HG03064 (cell line): ENCODE results near the gene LENG9.
A peak's percentile ranks its signal among the peaks of the same experiment; 100 is the strongest.
"Not testable (repeated sequence)": the region's sequence is repeated elsewhere in the genome, so short reads cannot be mapped to it uniquely, and the experiment has no call there.

ENCODE experiments used
- ATAC-seq: cut with Tn5 transposase; IDR thresholded peaks from one replicate; pipeline ENCODE4 v1.9.1; 2021; ENCODE audit warnings: low read depth; ENCODE audit not compliant: unreplicated experiment

Gene LENG9

DNA sequence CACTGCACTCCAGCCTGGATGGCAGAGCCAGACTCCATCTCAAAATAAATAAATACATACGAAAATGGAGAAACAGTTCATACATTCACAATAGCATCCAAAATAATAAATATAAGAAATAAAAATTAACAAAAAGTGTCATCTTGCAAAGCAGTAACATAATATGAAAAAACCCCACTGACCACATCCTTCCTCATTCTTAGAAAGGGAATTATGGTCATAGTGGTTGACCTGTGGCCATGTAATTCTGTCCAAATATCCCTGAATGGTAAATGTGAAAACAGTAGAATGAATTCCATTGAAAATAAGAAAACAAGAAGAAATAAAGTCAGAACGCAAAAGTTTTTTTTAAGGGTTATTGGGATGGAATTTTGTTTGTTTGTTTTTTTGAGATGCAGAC is 16.5 kb upstream of the LENG9 start:
- no peak for ATAC-seq

DNA sequence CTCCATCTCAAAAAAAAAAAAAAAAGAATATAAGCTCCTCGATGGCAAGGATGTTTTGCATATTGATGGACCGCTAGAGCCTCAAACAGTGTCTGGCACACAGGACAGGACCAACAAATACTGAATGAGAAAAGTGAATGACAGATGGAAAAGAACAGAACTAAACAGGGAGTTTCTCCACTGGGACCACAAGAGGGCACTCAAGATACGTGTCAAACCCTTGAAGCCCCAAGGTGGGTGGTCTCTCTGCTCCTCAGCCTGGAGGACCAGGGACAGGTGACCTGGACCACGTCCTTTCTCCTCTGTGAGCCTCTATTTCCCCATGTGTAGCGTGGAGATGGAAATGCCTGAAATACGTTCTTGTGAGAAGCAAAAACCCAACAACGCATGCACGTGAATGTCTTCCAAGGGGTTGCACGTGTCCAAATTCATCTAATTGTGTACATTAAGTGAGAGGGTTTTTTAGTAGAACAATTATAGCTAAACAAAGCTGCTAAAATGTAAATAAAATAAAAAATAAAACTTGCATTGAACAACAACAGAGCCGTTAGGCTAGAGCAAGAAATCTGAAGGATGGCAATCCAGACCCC is 15.2 kb upstream of the LENG9 start:
- ATAC-seq: no peak

DNA sequence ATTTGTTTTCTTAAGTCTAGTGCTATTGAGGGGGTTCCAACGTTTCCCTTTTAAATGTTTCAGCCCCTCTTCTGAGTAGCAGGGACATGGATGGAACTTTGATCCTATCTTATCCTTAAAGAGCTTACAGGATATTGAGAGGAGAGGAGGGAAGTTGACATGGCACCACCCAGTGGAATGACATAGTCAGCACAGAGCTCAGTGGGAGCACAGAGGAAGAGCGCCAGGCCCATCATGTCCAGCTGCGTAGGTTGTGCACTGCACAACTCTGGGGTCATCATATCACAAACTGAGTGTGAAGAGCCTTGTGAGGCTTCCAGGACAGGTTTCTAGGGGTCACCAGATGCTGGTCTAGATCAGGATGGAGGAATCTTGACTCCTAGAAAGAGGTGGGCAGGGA is 14.1 kb upstream of the LENG9 start:
- ATAC-seq: no peak

DNA sequence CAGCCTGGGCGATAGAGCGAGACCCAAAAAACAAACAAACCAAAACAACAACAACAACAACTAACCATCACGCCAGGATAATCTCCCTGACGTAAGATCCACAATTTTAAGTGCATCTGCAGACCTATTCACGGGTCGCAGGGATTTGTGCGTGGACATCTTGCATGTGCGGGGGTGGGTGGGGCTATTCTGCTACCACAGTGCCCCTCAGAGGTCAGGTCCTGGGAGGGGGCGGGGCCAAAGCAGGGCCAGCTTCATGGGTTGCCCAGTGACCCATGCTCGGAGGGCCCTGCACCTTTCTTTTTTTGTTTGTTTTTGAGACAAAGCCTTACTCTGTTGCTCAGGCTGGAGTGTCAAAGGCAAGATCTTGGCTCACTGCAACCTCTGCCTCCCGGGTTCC is 12.1 kb upstream of the LENG9 start:
- no peak for ATAC-seq

DNA sequence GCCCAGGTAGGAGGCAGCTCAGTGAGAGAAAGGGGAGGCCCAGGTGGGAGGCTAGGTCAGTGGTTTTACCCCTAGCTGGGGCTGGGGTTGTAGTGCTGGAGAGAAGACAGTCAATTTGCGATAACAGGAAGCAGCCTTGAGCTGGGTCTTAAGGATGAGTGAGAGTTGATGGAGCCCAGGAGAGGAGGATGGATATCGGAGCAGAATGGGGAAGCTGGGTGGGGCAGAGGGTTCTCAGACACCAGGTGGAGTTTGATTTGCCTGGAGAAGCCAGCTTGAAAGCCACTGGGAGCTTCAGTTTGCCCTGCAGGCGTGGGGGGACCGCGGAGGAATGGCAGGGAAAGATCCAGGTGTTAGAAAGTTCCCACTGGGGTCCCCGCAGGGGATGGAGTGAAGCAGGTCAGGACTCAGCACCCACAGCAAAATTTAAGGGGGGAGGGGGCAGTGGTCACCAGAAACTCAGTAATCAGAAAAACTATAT is 10.4 kb upstream of the LENG9 start:
- no peak for ATAC-seq

DNA sequence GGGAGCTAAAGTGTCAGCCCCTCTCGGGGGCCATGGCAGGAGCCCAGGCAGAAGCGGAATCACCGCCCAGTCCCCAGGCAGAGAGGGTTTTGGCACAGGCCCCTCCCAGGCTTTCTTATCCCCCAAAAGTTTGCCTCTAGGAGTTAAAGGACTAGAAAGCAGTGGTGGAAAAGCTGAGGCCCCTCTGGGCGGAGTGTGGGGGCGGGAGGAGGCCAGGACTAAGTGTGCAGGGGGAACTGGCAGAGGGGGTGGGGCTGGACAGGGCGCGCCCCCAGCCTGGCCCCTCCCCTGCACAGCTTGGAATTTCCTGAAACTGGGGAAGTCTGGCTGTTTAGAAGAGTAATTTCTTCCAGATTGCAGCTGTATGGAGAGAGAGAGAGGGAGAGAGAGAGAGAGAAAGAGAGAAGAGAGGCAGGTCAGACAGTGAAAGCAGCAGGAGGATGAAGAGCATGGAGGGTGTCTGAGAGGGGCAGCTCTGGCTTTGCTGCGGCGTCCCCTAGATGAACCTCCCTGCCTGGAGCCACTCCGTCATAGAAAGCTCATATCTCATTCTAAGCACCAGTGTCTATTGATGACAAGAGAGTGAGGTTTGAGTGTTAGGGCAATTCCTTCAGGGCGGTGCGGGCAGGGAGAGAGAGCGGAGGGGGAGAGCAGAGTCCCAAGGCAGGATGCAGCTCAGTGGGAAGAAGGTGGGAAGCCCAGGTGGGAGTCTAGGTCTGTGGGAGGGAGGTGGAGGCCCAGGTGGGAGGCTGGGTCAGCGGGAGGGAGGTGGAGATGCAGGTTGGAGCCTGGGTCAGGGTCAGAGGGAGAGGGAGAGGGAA is 9.7 kb upstream of the LENG9 start, which contains the start of gene CDC42EP5:
Gene CDC42EP5 (minus strand): TSS at position 226 of the 821 bp plus-strand sequence. CDS start 7,749 bp downstream, outside the sequence.
- ATAC-seq: no peak

DNA sequence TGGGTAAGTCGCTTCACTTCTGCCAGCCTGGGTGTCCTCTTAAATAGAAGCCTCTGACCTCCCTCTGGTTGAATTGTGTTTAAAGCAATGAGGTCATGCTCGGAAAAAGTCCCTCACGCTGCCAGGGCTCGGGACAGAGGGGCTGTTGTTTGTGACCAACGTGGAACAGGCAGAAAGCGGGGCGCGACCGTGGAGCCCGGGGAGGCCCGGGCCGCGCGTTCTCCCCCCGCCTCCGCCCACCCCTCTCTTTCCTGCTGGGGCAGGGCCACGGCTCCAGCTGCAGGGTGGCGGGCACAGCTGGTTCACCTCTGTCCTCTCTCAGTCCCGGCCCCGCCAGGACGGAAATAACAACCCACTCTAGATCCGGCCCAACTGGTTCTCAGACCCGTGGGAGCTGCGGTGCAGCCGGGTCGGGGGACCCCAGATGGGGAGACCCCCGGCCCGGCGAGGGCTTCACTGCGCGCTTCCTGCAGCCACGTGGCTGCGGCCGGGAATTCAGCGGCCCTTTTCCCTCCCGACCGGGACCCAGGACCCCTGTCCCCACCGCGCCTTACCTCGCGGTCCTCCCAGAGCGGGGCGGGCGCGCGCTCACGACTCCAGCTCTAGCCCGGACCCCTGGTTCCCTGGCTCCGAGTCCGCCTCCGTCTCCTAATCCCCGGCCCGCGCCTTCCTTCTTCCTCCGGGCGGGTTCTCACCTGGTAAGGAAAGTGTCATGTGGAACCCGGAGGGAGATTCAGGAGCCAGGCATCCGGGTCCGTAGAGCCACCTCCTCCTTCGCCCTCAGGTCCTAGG is 7.6 kb upstream of the LENG9 start:
- no peak for ATAC-seq

DNA sequence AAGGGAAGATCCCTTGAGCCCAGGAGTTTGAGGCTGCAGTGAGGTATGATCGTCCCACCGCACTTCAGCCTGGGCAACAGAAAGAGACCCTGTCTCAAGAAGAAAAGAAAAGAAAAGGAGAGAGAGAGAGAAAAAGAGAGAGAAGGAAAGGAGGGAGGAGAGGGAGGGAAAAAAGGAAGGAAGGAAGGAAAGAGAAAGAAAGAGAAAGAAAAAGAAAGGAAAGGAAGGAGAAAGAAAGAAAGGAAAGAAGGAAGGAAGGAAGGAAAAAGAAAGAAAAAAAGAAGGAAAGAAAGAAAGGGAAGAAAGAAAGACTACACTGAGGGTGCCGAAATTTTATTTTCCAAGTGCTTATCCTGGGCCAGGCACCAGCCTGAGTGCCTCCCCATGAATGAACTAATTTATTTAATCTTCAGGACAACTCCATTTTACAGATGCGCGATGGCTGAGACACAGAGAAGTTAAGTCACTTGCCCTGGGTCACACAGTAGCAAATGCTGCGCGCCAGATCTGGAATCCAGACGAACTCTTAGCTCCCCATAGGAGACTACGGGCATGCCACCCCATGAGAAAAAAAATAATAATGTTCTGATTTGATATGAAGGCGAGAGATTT is 6.8 kb upstream of the LENG9 start:
- no peak for ATAC-seq

DNA sequence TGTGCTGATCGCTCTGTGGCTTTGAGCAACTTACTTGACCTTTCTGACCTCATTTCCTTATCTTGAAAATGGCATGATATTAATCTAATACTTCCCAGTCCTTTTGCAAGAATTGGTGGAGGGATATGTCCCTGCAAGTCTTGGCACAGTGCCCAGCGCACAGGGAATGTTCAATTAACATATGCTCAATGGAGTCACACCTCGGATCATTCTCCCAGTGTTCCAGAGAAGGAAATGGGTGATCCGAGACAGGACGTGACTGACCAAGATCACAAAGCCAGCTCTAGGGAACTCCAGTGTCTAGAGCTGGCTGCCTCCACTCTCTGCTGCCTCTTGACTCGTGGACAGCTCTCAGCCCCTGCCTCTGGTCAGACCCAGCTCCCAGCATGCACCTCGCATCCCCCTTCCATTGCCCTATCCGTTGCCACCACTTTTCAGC is 5.9 kb upstream of the LENG9 start:
- no peak for ATAC-seq

DNA sequence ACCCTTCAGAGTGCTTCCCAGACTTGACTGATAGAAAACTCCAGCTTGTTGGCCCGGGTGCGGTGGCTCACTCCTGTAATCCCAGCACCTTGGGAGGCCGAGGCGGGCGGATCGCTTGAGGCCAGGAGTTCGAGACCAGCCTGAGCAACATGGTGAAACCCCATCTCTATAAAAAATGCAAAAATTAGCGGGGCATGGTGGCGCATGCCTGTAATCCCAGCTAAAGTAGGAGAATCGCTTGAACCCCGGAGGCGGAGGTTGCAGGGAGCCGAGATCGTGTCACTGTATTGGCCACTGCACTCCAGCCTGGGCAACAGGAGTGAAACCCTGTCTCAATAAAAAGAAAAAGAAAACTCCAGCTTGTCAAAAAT is 2.5 kb upstream of the LENG9 start:
- ATAC-seq: not testable (repeated sequence)

DNA sequence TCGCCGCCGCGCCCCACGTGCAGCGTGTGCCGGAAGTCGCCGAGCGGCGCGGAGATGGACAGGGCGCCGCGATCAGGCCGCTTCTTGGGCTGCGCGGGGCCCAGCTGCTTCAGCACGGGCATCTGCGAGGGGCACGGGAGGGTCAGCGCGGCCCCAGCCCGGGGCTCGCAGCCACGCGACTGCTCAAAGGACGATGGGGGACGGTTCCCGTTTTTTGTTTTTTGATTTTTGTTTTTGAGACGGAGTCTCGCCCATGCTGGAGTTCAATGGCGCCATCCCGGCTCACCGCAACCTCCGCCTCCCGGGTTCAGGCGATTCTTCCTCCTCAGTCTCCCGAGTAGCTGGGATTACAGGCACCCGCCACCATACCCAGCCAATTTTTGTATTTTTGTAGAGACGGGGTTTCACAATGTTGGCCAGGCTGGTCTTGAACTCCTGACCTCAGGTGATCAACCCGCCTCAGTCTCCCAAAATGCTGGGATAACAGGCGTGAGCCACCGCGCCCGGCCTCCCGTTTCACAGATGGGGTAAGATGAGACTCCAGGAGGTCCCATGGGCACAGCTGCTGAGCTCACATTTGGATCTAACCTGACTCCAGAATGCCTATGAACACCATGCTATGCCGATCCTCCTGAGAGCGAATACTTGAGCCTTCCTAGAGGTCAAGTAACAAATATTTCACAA is 2.0 kb upstream of the LENG9 start:
- ATAC-seq: no peak

DNA sequence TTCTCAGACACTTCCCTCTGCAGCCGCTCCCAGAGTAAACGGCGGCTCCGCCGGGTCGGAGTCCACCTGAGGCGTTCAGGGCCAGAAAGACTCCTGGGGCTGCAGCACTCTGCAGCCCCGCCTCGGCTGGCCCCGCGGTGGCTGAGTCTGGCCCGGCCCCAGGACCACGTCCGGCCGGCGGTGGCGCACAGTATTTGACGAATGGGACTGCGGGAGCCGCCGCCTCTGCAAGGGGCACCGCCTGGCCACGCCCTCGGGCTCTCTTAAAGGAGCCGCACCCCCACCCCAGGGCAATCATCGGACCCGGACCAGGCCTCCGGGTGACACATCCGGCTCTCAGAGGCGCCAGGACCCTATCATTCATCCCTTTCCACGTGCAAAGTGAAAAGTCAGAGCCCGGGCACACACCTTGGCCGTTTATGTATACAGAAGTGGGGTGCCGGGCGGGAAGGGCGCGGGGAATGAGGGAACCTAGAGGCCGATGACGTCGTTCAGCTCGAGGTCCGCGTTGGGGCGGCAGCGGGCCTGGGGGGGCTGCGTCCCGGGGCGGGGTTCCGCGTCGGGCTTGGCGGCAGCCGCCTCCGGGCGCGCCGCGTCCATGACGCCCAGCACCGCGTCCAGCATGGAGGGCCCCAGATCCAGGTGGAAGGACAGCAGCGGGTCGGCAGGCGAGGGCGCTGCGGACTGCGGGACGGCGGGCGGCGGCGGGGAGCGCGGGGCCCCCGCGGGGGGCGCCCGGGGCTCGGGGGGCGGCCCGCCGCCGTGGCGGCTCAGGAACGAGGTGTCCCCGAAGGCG is 1.2 kb upstream of the LENG9 start:
- peak; percentile 44 for ATAC-seq

DNA sequence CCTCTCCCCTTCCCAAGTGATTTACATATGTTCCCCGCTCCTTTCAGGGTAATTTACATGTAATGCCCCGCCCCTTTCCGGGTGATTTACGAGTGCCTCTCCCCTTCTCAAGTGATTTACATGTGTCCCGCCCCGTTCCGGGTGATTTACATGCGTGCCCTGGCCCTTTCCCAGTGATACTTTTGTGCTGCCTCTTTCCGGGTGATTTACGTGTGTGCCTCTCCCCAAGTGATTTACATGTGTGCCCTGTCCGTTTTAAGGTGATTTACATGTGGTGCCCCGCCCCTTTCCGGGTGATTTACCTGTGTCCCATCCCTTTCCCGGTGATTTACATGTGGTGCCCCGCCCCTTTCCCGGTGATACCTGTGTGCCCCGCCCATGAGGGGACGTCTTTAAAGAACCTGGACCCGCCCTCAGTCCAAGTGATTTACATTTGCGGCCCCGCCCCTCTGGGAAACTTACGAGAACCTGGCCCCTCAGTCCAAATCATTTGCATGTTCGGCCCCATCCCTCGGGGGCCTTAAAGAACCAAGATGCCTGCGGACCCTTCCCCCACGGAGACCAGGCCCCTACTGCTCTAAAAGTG is 559 bp upstream of the LENG9 start:
- peak; percentile 42 for ATAC-seq

DNA sequence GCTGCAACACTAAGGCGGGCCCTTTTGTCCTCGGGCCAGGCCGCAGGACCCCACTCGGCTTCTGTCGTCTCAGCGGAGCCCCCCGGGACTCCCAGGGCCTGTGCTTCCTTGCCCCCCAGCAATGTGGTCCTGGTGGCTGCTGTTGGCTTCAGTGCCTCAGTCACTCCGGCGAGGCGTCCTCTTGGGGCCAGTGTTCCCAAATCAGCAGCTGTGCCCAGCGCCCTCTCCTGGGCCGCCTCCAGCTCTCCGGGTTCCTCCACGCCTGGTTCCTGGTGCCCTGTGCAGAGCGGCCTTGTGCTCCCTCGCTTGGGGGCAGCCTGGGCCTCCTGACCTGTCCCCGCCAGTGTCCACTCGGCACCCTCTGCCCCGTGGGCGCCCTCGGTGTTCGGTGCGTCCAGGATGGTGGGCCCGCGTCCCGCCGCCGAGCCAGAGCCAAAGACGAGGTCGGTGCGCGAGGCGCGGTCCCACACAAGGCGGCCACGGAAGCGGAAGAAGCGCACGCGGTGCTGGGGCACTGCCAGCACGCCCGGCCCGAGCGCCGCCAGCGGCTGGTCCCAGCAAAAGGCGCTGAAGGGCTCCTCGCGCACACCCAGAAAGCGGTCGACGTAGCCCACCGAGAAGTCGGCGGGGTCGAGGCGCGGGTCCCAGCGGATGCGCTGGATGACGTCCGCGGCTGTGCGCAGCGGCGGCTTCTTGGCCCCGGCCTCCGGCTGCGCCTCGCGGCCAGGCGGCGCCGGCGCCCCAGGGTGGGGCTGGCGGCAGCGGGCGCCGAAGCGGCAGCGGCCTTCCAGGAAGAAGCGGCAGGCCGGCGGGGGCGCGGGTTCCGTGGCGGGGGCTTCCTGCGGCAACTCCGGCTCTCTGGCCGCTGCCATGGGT is 685 bp downstream of the LENG9 start:
- ATAC-seq: peak; percentile 14

DNA sequence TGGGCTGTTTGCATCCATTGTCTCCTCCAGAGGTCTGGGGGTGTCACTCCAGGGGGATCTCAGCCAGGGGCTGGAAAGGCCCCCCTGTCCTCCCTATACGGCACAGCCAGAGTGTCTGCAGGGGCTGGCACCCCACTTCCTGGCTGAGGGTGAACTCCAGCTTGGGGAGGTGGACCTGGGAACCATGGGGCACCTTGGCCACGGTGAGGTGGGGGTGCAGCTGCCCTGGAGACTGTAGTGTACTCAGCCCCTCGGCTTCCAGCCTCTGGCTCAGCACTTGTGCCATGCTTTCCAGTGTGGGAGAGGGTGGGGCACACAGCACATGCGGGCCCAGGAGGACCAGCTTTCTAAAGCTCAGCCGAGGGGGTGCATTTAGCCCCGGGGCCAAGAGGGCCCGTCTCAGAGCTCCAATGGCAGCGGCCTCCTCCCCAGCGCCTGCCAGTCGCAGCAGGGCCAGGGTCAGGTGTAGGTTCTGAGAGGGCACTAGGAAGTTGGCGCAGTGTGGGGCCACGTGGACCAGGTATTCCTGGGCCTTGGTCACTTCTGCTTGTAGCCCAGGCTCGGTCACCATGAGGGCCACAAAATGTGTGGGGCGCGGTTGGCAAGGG is 1.4 kb downstream of the LENG9 start:
- ATAC-seq: no peak

DNA sequence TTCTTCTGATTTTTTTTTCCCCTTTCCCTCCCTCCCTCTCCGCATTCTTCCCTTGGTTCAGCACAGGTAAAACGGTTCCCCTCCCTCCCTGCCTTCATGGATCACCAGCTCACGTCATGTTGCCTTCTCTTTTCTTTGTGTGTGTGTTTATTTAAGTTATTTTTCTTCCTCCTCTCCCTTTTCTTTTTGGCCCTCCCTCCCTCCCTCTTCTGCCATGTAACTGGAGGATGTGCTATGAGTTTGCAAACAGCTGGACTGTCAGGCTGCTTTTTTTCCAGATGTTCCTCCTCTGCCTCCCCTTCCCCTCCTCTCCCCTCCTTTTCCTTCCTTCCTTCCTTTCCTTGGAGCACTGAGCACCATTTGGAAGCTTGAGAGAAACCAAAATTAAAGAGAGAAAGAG is 2.0 kb downstream of the LENG9 start:
- no peak for ATAC-seq

DNA sequence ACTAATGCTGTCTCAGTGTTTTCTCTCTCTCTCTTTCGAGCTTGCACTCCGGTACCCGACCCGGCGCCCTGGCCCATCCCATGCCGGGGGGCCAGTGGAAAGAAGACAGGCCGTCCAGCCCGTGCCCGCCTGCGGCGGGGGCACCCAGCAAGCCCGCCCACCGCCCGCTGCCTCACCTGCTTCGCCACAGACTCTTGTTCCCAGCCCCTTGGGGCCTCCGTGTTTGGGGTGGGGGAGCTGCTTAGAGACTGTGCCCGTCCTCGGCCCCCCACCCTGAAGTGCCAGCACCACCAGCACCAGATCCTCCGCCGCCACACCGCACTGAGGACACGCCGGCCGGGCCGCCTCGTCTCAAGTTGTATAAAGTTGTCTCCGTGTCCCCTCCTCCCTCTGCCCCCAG is 2.4 kb downstream of the LENG9 start:
- ATAC-seq: no peak
